ENCODE data around the gene HOXD13.

The HOXD13 gene

DNA sequence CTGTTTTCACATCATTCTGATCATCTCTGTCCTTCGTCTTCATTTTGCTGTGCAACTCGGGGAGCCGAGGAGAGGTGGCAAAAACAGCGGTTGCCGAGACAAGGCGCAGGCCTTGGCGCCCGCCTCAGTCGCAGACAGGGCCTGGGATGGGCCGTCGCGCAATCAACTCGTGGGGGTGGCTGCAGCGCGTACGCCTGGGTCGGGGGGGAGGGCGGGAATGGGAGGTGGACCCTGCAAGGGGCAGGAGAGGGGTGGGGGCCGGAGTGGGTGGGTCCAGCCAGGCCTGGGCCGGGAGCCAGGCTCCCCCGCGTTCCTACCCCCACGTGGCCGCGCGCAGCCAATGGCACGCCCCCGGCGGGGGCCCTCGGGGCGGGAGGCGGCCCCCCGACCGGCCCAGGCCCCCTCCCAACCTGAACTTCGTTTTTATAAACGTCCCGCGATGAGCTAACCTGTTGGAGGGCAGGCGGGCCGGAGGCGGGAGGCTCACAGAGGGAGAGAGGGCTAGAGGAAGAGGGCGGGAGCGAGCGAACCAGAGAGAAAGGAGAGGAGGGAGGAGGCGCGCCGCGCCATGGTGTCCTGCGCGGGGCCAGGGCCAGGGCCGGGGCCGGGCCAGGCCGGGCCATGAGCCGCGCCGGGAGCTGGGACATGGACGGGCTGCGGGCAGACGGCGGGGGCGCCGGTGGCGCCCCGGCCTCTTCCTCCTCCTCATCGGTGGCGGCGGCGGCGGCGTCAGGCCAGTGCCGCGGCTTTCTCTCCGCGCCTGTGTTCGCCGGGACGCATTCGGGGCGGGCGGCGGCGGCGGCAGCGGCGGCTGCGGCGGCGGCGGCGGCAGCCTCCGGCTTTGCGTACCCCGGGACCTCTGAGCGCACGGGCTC lies at the start of gene HOXD13:
Gene HOXD13 (plus strand): TSS at position 452 of the 875 bp plus-strand sequence. CDS start 170 bp downstream, at position 622.
- TF ChIP-seq POLR2A (IDR thresholded peaks at IDR 0.05; ENCODE audit: extremely low read depth, insufficient read length) (peak; percentile 85), MYC (IDR thresholded peaks at IDR 0.05; ENCODE audit: low read depth, low read length) (peak; percentile 48; the same call in 1 of the 2 replicates)
- TF ChIP-seq, protein P1, sequence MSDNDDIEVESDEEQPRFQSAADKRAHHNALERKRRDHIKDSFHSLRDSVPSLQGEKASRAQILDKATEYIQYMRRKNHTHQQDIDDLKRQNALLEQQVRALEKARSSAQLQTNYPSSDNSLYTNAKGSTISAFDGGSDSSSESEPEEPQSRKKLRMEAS (IDR thresholded peaks at IDR 0.05; ENCODE audit: low read depth, low read length) = peak; percentile 59
- TF ChIP-seq, protein P2, sequence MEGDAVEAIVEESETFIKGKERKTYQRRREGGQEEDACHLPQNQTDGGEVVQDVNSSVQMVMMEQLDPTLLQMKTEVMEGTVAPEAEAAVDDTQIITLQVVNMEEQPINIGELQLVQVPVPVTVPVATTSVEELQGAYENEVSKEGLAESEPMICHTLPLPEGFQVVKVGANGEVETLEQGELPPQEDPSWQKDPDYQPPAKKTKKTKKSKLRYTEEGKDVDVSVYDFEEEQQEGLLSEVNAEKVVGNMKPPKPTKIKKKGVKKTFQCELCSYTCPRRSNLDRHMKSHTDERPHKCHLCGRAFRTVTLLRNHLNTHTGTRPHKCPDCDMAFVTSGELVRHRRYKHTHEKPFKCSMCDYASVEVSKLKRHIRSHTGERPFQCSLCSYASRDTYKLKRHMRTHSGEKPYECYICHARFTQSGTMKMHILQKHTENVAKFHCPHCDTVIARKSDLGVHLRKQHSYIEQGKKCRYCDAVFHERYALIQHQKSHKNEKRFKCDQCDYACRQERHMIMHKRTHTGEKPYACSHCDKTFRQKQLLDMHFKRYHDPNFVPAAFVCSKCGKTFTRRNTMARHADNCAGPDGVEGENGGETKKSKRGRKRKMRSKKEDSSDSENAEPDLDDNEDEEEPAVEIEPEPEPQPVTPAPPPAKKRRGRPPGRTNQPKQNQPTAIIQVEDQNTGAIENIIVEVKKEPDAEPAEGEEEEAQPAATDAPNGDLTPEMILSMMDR (IDR thresholded peaks at IDR 0.05; ENCODE audit: low read depth, low read length) = no peak
- DNase-seq (ENCODE audit: low read depth) = peak; percentile 82
- H3K4me3 ChIP-seq (ENCODE audit: low read depth, low read length) = peak within 1 kb of the TSS; percentile 86

DNA sequence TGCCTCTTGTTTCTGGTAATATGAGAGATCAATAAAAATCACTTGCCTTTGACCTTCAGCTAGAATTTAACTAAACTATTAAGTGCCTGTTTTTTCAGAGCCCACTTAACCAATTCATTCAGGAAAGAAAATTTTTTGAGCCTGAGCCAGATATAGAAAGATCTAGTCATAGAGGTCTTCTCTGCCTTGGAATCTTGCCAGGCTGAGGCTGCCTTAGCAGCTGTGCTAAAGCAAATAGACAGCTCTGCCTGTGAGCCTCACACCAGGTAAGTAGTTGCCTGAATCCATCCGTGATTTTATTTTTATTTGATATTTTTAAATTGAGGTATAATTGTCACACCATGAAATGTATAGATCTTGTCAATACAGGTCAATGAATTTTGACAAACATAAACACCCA lies 36.1 kb upstream of the HOXD13 start:
- H3K4me3 ChIP-seq (ENCODE audit: low read depth, low read length) = no peak overlapping the region
- TF ChIP-seq, protein P1 (IDR thresholded peaks at IDR 0.05; ENCODE audit: low read depth, low read length) = no peak
- TF ChIP-seq, protein P2 (IDR thresholded peaks at IDR 0.05; ENCODE audit: low read depth, low read length) = no peak
- TF ChIP-seq MYC (IDR thresholded peaks at IDR 0.05; ENCODE audit: low read depth, low read length) (no peak), POLR2A (IDR thresholded peaks at IDR 0.05; ENCODE audit: extremely low read depth, insufficient read length) (no peak)
- DNase-seq (ENCODE audit: low read depth) = no peak

DNA sequence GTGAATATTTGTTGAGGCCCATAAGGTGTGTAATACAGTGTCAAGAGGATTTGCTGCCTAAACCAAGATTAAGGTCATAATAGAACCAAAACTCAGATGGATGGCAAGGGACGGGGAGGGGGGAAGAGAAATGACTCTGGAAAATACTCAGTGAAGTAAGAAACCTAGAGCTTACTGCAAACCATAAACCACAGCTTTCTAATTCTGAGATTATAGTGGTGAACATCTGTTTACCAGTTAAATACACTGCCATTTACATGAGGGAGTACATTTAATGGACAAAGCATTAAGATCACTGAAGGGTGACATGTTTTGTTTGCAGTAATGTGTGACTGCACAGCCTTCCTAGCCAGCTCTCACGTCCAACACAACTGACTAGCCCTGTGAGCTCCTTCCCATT lies 28.6 kb upstream of the HOXD13 start:
- DNase-seq (ENCODE audit: low read depth) = no peak
- H3K4me3 ChIP-seq (ENCODE audit: low read depth, low read length) = no peak overlapping the region
- TF ChIP-seq, protein P1 (IDR thresholded peaks at IDR 0.05; ENCODE audit: low read depth, low read length) = no peak

DNA sequence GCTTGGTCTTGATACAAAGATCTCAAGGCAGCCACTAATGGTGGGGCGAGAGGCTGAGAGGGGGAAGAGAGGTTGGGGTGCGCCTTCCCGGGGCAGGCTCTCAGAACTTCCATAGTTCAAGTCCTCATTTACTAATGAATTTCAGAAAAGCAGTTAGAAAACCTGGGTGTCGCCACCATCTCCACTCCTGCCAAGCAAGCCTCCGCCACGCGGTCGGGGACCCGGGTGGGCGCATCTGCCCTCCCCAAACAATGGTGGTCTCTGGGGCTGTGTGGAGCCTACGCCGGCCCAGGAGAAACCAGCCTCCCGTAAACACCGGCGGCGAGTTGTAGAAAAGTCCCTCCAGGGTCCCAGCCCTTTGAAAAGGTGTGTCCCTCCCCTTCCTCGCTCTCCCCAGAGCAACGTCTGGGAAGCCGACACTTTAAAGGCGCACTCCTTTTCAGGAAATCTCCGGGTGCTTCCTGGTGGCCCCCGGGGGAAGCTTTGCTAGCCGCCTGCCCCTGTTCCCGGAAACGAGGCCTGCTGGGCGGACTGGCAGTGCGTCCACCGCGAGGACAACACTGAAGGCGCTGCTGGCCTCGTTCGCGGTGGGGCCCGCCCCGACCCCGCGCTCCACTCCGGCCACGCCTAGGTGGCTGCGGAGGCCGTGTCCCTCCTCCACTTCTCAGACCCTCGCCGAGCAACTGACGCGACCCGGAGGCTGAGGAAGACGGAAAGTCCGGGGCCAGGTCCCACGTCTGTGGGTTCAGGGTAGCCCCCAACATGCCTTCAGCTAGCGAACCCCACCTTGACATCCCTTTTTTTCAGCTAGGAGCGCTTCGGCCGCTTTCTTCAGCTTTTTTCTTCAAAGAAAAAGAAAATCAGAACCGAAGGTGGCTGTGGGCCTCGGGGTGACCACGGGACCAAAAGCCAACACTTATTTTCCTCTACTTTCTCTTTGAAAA lies 25.6 kb upstream of the HOXD13 start:
- no peak overlapping the region for H3K4me3 ChIP-seq (ENCODE audit: low read depth, low read length)
- TF ChIP-seq, protein P1 (IDR thresholded peaks at IDR 0.05; ENCODE audit: low read depth, low read length) = no peak
- no peak for TF ChIP-seq MYC (IDR thresholded peaks at IDR 0.05; ENCODE audit: low read depth, low read length)
- TF ChIP-seq POLR2A (IDR thresholded peaks at IDR 0.05; ENCODE audit: extremely low read depth, insufficient read length) = no peak
- TF ChIP-seq, protein P2 (IDR thresholded peaks at IDR 0.05; ENCODE audit: low read depth, low read length) = no peak
- no peak for DNase-seq (ENCODE audit: low read depth)

DNA sequence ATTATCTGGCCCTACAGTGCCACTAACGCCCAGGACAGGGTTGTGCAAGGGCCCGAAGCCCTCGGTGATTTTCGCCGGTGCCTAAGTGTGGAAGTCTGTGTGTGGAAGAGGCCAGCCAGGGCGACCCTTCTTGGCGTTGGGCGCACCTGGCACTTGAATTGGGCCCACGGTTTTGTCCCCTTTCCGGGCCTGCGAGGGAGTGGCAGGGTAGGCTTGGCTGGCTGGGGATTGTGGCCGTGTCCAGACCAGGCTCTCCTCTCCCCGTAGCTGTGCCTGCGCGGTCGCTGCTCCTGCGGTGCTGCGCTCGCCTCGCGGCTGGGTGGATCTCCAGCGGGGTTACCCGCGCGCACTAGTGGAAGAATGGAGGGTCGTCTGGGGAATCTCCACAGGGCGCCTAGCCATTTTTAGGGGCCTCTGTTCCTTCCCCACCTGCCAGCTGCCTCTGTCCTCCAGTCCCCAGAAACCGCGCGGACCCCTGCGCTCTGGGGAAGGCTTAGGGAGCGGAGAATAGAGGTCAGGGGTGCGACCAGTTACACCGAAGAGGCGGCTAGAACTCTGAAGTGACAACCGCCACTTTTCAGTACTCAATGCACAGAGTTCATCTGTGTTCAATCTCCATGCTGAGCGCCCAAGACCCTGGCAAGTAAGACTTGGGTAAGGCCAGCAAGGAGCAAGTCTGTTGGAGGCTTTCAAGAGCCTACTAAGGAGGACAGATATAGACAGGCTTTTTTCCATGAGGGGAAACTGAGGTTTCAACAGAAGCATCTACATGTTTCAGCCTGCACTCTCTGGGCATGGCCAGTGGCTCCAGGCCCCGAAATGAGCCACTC lies 24.7 kb upstream of the HOXD13 start:
- TF ChIP-seq MYC (IDR thresholded peaks at IDR 0.05; ENCODE audit: low read depth, low read length) = no peak
- no peak for TF ChIP-seq POLR2A (IDR thresholded peaks at IDR 0.05; ENCODE audit: extremely low read depth, insufficient read length)
- TF ChIP-seq, protein P2 (IDR thresholded peaks at IDR 0.05; ENCODE audit: low read depth, low read length) = no peak
- TF ChIP-seq, protein P1 (IDR thresholded peaks at IDR 0.05; ENCODE audit: low read depth, low read length) = no peak
- no peak for DNase-seq (ENCODE audit: low read depth)
- no peak overlapping the region for H3K4me3 ChIP-seq (ENCODE audit: low read depth, low read length)
